Right lobe of liver (tissue), 6 donors: ENCODE results near the gene USP22. TPM values are rescaled to one million over a fixed set of nuclear protein-coding genes. Genes with fewer than 3 reads are reported as not detected.

Experiments
- ATAC-seq, 4 donors: fragments of 200-7000 bp; cut with Tn5 transposase; one replicate each; pipeline ENCODE4 v1.9.1; 2020; ENCODE audit warnings: mild to moderate bottlenecking in 4 of 4, moderate library complexity in 4 of 4
- DNase-seq, 3 donors: peaks; one replicate each; pipeline ENCODE4 v3.0.0-alpha.2; 2020
- H3K27ac ChIP-seq, 3 donors: fragments of 200-600 bp; one replicate each; pipeline ENCODE4 v1.8.0; 2022
- H3K27me3 ChIP-seq, 2 donors: fragments of 200-600 bp; one replicate each; pipeline ENCODE4 v1.8.0; 2022
- H3K36me3 ChIP-seq, 4 donors: fragments of 200-600 bp; sonication (generic) in 1 of 4; one replicate each; pipeline versions ENCODE4 v1.5.1 to v1.8.0; 2017 to 2022; ENCODE audit warnings: control low read depth in 1 of 4
- H3K4me1 ChIP-seq, 4 donors: fragments of 200-600 bp; sonication (generic) in 1 of 4; one replicate each; pipeline versions ENCODE4 v1.5.1 to v1.8.0; 2017 to 2022; ENCODE audit warnings: control low read depth in 1 of 4
- H3K4me3 ChIP-seq, 3 donors: fragments of 200-600 bp; one replicate each; pipeline ENCODE4 v1.8.0; 2022
- H3K9me3 ChIP-seq, 4 donors: fragments of 200-600 bp; sonication (generic) in 1 of 4; one replicate each; pipeline versions ENCODE4 v1.5.1 to v1.8.0; 2017 to 2022; ENCODE audit warnings: control low read depth in 1 of 4
- POLR2A ChIP-seq: fragments of 450-650 bp; IDR thresholded peaks from one replicate; pipeline ENCODE4 v1.6.1; 2017; ENCODE audit warnings: antibody characterized with exemption, mild to moderate bottlenecking
- WGBS: methylation state at CpG from one replicate; pipeline ENCODE4 v1.1.6; 2018; ENCODE audit warnings: low coverage, low lambda C conversion rate; ENCODE audit not compliant: insufficient coverage; ENCODE audit errors: missing lambda C conversion rate; 5-methylcytosine and 5-hydroxymethylcytosine counted together
- intact Hi-C, 2 donors: fragments of 100-400 bp; cut with DNase I; formaldehyde crosslinking; loops; one replicate each; pipeline versions ENCODE4 v1.11.2 to v1.14.1; 2022
- total RNA-seq, 6 experiments: library from RNA; depleted of rRNA in 2 of 6; stranded (reverse); fragments of >200 nt in 2 of 6; fragmentation: NEBNext Ultra II Directional in 3 of 6; extraction: Animal tissue kit (Norgen Biotek cat#: 25700) in 3 of 6; gene quantifications; one replicate each; pipeline versions ENCODE4 v1.1.0 to v1.2.4, GENCODE V29; 2016 to 2023
- TF ChIP-seq, protein P1 (sequence below), 4 donors: fragments of 200-600 bp in 3 of 4; fragments of 450-650 bp in 1 of 4; IDR thresholded peaks; one replicate each; pipeline versions ENCODE4 v1.5.1 to v1.8.0; 2016 to 2022; ENCODE audit warnings: antibody characterized with exemption in 4 of 4, mild to moderate bottlenecking in 2 of 4
- donor health status: DM: no; HTN: yes; CAD: no.
- donor health status: DM: no; HTN: no; CAD: no.
- donor health status: DM: no; HTN: no; CAD: no.
- donor health status: DM: no; HTN: yes; CAD: no.
- donor health status: DM: no; HTN: yes; CAD: no.

The USP22 gene
- total RNA-seq, 6 experiments from 2014 or later: 69.8 to 81.2 (median 77.7) TPM

DNA sequence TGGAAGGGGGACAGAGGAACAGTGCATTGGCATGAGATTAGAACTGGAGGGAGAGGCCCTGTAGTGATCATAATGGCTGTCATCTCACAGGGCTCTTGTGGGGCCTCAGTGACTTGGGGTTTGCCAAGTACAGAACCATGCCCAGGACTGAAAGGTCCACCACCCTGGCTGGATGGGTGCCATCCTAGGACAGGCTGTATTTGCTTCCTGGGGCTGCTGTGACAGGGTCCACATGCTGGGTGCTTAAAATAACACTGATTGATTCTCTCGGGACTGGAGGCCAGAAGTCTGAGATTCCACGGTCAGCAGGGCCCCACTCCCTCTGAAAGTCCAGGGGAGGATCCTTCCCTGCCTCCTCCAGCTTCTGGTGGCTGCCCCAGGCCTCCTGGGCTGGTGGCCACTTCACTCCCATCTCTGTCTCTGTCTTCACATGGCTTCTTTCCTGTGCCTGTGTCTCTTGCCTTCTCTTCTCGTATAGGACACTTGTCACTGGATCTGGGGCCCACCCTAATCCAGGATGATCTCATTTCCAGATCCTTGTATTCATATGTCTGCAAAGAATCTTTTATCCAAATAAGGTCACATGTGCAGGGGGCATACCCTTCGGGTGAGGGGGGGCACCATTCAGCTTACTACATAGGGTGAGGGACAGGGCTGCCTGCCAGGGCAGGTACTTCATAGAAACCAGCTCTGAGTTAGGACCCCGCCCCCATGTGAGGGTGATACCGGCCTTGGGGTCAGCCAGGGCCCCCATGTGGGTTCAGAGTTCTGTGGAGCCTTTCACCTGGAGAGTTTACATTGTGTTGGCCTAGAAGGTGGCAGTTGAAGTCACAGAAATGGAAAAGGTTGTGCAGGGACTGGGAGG, 52.6 kb downstream of the USP22 start:
- ATAC-seq (no peak), DNase-seq (no peak)
- Histone ChIP-seq H3K9me3 (no peaks in the 10 kb centered on the region), H3K36me3 (no peaks in the 10 kb centered on the region), H3K27ac (no peak overlapping the region), H3K4me3 (no peak overlapping the region), H3K27me3 (no peaks in the 10 kb centered on the region), H3K4me1 (no peaks in the 10 kb centered on the region)
- TF ChIP-seq, protein P1, sequence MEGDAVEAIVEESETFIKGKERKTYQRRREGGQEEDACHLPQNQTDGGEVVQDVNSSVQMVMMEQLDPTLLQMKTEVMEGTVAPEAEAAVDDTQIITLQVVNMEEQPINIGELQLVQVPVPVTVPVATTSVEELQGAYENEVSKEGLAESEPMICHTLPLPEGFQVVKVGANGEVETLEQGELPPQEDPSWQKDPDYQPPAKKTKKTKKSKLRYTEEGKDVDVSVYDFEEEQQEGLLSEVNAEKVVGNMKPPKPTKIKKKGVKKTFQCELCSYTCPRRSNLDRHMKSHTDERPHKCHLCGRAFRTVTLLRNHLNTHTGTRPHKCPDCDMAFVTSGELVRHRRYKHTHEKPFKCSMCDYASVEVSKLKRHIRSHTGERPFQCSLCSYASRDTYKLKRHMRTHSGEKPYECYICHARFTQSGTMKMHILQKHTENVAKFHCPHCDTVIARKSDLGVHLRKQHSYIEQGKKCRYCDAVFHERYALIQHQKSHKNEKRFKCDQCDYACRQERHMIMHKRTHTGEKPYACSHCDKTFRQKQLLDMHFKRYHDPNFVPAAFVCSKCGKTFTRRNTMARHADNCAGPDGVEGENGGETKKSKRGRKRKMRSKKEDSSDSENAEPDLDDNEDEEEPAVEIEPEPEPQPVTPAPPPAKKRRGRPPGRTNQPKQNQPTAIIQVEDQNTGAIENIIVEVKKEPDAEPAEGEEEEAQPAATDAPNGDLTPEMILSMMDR (IDR thresholded peaks at IDR 0.05): no peak
- no peak for TF ChIP-seq POLR2A
- intact Hi-C loops: loop anchor here (5.0 to 10.0 kb wide), 3 partner anchors 43 to 765 kb away; no protein-coding TSS in a partner anchor
- 48% methylated on average over 5 of the region's 6 CpGs for WGBS

DNA sequence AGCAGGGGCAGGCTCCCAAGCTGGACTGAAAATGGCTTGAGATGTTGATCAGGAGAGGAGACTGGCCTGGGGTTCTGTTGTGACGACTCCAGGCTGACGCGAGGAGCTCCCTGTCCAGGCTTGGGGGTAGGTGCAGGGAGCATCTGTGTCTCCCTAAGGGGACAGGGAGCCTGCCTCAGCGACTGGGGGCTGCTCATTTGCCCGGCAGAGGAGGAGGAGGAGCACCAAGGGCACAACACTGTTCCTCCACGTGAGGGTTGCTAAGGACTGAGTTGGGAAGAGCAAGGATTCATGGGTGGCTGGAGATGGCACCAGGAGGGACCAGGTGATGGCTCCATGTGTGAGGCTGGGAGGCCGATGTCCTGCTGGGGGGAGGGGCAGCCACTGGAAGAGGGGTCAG, 53.3 kb downstream of the USP22 start:
- 68% methylated on average over 3 of the region's 7 CpGs for WGBS
- intact Hi-C loops: no loop called here
- Histone ChIP-seq H3K27me3 (no peaks in the 10 kb centered on the region), H3K4me3 (no peak overlapping the region), H3K4me1 (no peaks in the 10 kb centered on the region), H3K9me3 (no peaks in the 10 kb centered on the region), H3K36me3 (no peaks in the 10 kb centered on the region), H3K27ac (no peak overlapping the region)
- ATAC-seq (no peak), DNase-seq (no peak)
- no peak for TF ChIP-seq POLR2A
- TF ChIP-seq, protein P1 (IDR thresholded peaks at IDR 0.05): no peak

DNA sequence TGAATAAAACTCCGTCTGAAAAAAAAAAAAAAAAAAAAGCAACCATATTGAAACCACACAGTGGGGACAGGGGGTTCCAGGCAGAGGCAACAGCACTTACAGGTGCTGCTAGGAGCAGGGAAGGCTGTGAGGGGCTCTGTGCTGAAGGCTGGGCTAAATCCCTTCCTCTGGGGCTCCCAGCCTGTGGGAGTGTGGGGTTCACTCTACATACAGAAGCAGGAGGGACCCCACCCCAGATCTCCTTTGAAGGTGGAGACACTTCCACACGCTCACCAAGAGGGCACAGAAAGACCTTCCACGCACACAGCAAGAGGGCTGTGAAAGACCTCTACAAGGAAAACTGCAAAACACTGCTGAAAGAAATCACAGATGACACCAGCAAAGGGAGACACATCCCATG, 53.9 kb downstream of the USP22 start:
- no peaks in the 10 kb centered on the region for H3K36me3 ChIP-seq
- no peak for ATAC-seq
- H3K27ac ChIP-seq: no peak overlapping the region
- H3K9me3 ChIP-seq: no peaks in the 10 kb centered on the region
- H3K27me3 ChIP-seq: no peaks in the 10 kb centered on the region
- no peak overlapping the region for H3K4me3 ChIP-seq
- intact Hi-C loops: no loop called here
- 79% methylated on average over 3 of the region's 3 CpGs for WGBS
- no peaks in the 10 kb centered on the region for H3K4me1 ChIP-seq
- no peak for DNase-seq
- TF ChIP-seq POLR2A: no peak
- TF ChIP-seq, protein P1 (IDR thresholded peaks at IDR 0.05): no peak

DNA sequence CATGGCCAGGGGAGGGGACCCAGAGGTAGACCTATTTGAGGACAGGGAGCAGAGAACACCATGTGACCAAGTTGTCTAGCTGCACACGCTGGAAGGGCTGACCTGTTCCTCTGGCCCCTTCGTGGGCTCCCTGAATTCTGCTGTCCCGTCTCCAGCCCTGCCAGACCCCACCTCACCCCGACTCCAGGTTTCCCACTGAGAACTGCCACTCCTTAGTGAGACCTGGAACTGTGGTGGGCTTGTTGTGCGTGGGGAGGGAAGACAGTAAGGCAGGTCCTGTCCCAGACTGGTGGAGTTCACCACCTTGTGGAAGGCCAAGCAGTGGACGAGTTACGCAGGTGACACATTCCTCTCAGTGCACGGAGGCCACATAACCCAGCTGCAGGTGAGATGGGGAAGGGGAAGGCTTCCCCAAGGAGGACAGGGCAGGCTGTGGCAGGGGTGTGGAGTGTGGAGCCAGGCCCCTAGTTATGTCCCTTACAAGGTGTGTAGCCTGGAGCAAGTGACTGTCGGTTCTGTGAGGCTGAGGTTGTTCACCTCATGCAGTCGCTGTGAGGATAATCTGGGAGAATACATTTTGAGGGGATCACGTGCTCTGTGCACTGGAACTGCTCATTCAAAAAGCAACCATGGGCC, 54.7 kb downstream of the USP22 start:
- Histone ChIP-seq H3K4me1 (no peaks in the 10 kb centered on the region), H3K27ac (no peak overlapping the region), H3K36me3 (no peaks in the 10 kb centered on the region), H3K27me3 (no peaks in the 10 kb centered on the region), H3K9me3 (no peaks in the 10 kb centered on the region), H3K4me3 (no peak overlapping the region)
- WGBS: 92% methylated on average over 7 of the region's 11 CpGs
- DNase-seq (no peak), ATAC-seq (no peak)
- intact Hi-C loops: no loop called here
- TF ChIP-seq, protein P1 (IDR thresholded peaks at IDR 0.05): no peak
- TF ChIP-seq POLR2A: no peak
